ENCODE results near the gene MND1. TPM values are rescaled to one million over a fixed set of nuclear protein-coding genes. Genes with fewer than 3 reads are reported as not detected.
"Not testable (repeated sequence)": the region's sequence is repeated elsewhere in the genome, so short reads cannot be mapped to it uniquely, and the experiment has no call there.

The MND1 gene
- total RNA-seq, 1 donor from 2014 or later, result 1.00 TPM

DNA sequence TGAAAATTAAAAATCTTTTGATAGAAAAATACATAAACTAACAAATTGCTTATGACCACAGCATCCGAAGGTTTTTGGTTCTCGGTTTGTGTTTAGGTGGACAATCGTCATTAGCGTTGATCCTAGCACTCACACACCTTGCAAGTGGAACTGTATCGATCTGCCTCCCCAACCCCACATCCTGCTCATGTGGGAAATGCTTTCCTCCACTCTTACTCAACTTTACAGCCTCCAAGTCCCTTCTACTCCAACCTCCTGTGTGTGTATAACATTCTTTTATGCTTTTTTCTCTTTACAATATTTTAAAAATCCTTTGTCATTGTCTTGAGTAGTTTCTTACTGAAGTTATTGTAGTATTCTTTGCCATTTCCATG is 106.0 kb downstream of the MND1 start:
- no peaks in the 10 kb centered on the region for H3K36me3 Mint-ChIP-seq (ENCODE audit: low read depth, unreplicated experiment)
- peaks cover 2% of the 10 kb centered on the region for H3K27me3 Mint-ChIP-seq (ENCODE audit: low read depth, unreplicated experiment)
- no peak overlapping the region for H3K4me3 Mint-ChIP-seq (ENCODE audit: unreplicated experiment)
- Histone ChIP-seq H3K9me3 (ENCODE audit: insufficient read depth, low read depth, low read length) (no peaks in the 10 kb centered on the region), H3K4me2 (ENCODE audit: low read length) (no peak overlapping the region), H3K27ac (ENCODE audit: low read depth, low read length) (no peak overlapping the region), H3K9ac (ENCODE audit: low read length) (no peak overlapping the region), H3K79me2 (ENCODE audit: insufficient read depth, low read length) (no peaks in the 10 kb centered on the region), H3K36me3 (ENCODE audit: insufficient read depth, low read length) (no peaks in the 10 kb centered on the region), H3K4me1 (ENCODE audit: insufficient read depth, low read length) (no peaks in the 10 kb centered on the region), H3K4me3 (ENCODE audit: insufficient read depth, low read depth, low read length) (no peak overlapping the region), H2AFZ (ENCODE audit: low read depth, low read length) (no peak overlapping the region), H4K20me1 (ENCODE audit: insufficient read depth, low read length) (no peaks in the 10 kb centered on the region), H3K27me3 (ENCODE audit: insufficient read depth, low read length) (no peaks in the 10 kb centered on the region)
- FAIRE-seq (no peak), DNase-seq (ENCODE audit: low read depth) (no peak)
- no peaks in the 10 kb centered on the region for H3K9me3 Mint-ChIP-seq (ENCODE audit: unreplicated experiment)
- peaks cover 5% of the 10 kb centered on the region for H3K4me1 Mint-ChIP-seq (ENCODE audit: low read depth, unreplicated experiment)
- TF ChIP-seq CTCF (IDR thresholded peaks at IDR 0.05; ENCODE audit: insufficient read depth, low read depth, low read length) (no peak), EZH2 (IDR thresholded peaks at IDR 0.05; ENCODE audit: insufficient read depth, low read length) (no peak)
- no peak overlapping the region for H3K27ac Mint-ChIP-seq (ENCODE audit: unreplicated experiment)

DNA sequence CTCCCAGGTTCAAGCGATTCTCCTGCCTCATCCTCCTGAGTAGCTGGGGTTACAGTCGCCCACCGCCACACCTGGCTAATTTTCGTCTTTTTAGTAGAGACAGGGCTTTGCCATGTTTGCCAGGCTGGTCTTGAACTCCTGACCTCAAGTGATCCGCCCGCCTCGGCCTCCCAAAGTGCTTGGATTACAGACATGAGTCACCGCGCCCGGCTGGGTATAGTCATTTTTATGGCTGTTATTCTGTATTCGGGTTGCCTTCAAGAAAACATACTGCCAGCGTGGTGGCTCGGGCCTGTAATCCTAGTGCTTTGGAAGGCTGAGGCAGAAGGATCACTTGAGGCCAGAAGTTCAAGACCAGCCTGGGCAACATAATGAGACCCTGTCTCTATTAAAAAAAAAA is 106.7 kb downstream of the MND1 start:
- H3K36me3 Mint-ChIP-seq (ENCODE audit: low read depth, unreplicated experiment); H3K9me3 Mint-ChIP-seq (ENCODE audit: unreplicated experiment); H3K27me3 Mint-ChIP-seq (ENCODE audit: low read depth, unreplicated experiment); H3K79me2 ChIP-seq (ENCODE audit: insufficient read depth, low read length); H3K4me1 Mint-ChIP-seq (ENCODE audit: low read depth, unreplicated experiment); H3K27me3 ChIP-seq (ENCODE audit: insufficient read depth, low read length); H3K4me1 ChIP-seq (ENCODE audit: insufficient read depth, low read length); H3K4me3 Mint-ChIP-seq (ENCODE audit: unreplicated experiment); H3K9ac ChIP-seq (ENCODE audit: low read length); H4K20me1 ChIP-seq (ENCODE audit: insufficient read depth, low read length); H3K36me3 ChIP-seq (ENCODE audit: insufficient read depth, low read length); FAIRE-seq; H3K27ac ChIP-seq (ENCODE audit: low read depth, low read length); H3K9me3 ChIP-seq (ENCODE audit: insufficient read depth, low read depth, low read length); H3K4me3 ChIP-seq (ENCODE audit: insufficient read depth, low read depth, low read length); H3K27ac Mint-ChIP-seq (ENCODE audit: unreplicated experiment); H3K4me2 ChIP-seq (ENCODE audit: low read length); H2AFZ ChIP-seq (ENCODE audit: low read depth, low read length); DNase-seq (ENCODE audit: low read depth): not testable (repeated sequence)

GRCh38 chr4:153451911-153452657 is 107.6 kb downstream of the MND1 start:
- Histone ChIP-seq H3K36me3 (ENCODE audit: insufficient read depth, low read length) (no peaks in the 10 kb centered on the region), H4K20me1 (ENCODE audit: insufficient read depth, low read length) (no peaks in the 10 kb centered on the region), H3K9ac (ENCODE audit: low read length) (no peak overlapping the region), H3K4me2 (ENCODE audit: low read length) (peak overlapping the region; percentile 25), H3K79me2 (ENCODE audit: insufficient read depth, low read length) (no peaks in the 10 kb centered on the region), H2AFZ (ENCODE audit: low read depth, low read length) (peak overlapping the region; percentile 75), H3K4me3 (ENCODE audit: insufficient read depth, low read depth, low read length) (no peak overlapping the region), H3K27ac (ENCODE audit: low read depth, low read length) (no peak overlapping the region), H3K9me3 (ENCODE audit: insufficient read depth, low read depth, low read length) (no peaks in the 10 kb centered on the region), H3K27me3 (ENCODE audit: insufficient read depth, low read length) (no peaks in the 10 kb centered on the region), H3K4me1 (ENCODE audit: insufficient read depth, low read length) (no peaks in the 10 kb centered on the region)
- TF ChIP-seq EZH2 (IDR thresholded peaks at IDR 0.05; ENCODE audit: insufficient read depth, low read length), result no peak
- TF ChIP-seq CTCF (IDR thresholded peaks at IDR 0.05; ENCODE audit: insufficient read depth, low read depth, low read length), result no peak
- peaks cover 2% of the 10 kb centered on the region for H3K9me3 Mint-ChIP-seq (ENCODE audit: unreplicated experiment)
- peaks cover 5% of the 10 kb centered on the region for H3K4me1 Mint-ChIP-seq (ENCODE audit: low read depth, unreplicated experiment)
- H3K36me3 Mint-ChIP-seq (ENCODE audit: low read depth, unreplicated experiment), result no peaks in the 10 kb centered on the region
- H3K27ac Mint-ChIP-seq (ENCODE audit: unreplicated experiment), result no peak overlapping the region
- no peak for DNase-seq (ENCODE audit: low read depth)
- no peak for FAIRE-seq
- peaks cover 2% of the 10 kb centered on the region for H3K27me3 Mint-ChIP-seq (ENCODE audit: low read depth, unreplicated experiment)
- no peak overlapping the region for H3K4me3 Mint-ChIP-seq (ENCODE audit: unreplicated experiment)

All from astrocyte (in vitro differentiated cells and primary cell).